ENCODE data around the gene DUSP19. TPM values are rescaled to one million over a fixed set of nuclear protein-coding genes. Genes with fewer than 3 reads are reported as not detected.

The DUSP19 gene
- total RNA-seq, 1 experiment from 2014 or later: 3.6 TPM

DNA sequence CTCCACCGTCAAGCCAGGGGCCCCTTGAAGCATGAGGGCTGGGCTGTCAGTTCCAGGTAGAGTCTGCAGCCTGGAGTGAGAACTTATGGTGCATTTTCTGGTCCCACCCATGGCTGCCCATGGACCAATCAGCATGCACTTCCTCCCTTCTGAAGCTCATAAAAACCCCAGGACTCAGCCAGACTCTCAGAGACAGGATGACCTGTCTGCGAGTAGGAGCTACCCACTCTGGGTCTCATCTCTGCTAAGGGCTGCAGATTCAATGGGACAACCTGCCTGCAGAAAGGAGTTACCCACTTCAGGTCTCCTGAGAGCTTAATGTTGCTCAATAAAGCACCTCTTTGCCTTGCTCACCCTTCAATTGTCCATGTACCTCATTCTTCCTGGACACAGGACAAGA, 9.4 kb upstream of the DUSP19 start:
- TF ChIP-seq, protein P1, sequence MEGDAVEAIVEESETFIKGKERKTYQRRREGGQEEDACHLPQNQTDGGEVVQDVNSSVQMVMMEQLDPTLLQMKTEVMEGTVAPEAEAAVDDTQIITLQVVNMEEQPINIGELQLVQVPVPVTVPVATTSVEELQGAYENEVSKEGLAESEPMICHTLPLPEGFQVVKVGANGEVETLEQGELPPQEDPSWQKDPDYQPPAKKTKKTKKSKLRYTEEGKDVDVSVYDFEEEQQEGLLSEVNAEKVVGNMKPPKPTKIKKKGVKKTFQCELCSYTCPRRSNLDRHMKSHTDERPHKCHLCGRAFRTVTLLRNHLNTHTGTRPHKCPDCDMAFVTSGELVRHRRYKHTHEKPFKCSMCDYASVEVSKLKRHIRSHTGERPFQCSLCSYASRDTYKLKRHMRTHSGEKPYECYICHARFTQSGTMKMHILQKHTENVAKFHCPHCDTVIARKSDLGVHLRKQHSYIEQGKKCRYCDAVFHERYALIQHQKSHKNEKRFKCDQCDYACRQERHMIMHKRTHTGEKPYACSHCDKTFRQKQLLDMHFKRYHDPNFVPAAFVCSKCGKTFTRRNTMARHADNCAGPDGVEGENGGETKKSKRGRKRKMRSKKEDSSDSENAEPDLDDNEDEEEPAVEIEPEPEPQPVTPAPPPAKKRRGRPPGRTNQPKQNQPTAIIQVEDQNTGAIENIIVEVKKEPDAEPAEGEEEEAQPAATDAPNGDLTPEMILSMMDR (IDR thresholded peaks at IDR 0.05; ENCODE audit: insufficient read depth in 1 of 2, low read depth in 1 of 2, low read length in 1 of 2, severe bottlenecking in 1 of 2, unreplicated experiment in 1 of 2): no peak

DNA sequence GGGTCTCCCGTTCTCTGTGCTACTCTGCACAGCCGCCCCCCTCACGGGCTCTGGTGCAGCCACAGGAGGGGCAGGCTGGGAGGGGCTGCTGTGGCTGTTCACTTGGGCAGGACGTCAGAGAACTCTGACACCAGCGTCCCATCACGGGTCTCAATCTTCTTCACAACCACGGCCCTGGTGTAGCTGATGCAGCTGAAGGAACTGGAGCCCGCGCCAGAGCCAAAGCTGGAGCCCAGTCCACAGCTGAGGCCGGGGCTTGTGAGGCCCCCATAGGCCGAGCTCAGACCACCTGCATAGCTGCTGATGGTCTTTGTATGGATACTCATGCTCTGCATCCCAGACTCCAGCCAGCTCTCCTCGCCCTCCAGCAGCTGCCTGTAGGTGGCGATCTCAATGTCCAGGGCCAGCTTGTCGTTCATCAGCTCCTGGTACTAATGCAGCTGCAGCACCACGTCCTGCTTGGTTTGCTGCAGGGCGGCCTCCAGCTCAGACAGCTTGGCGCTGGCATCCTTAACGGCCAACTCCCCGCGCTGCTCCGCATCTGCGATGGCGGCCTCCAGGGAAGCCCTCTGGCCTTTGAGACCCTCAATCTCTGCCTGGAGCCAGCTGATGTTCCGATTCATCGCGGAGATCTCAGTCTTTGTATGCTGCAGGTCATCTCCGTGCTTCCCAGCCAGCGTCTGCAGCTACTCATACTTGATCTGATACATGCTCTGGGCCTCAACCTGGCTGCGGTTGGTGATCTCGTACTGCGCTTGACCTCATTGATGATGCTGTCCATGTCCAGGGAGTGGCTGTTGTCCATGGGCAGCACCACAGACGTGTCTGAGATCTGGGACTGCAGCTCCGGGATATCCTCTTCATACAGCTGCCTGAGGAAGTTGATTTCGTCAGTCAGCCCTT, 7.4 kb upstream of the DUSP19 start:
- no peaks in the 10 kb centered on the region for H3K4me1 ChIP-seq
- TF ChIP-seq, protein P1 (IDR thresholded peaks at IDR 0.05; ENCODE audit: insufficient read depth in 1 of 2, low read depth in 1 of 2, low read length in 1 of 2, severe bottlenecking in 1 of 2, unreplicated experiment in 1 of 2): peak in 1 of 2 experiments; percentile 23
- no peaks in the 10 kb centered on the region for H3K9me3 Mint-ChIP-seq (ENCODE audit: unreplicated experiment)
- DNase-seq: peak in 1 of 2 experiments; percentile 31
- no peak overlapping the region for H3K27ac Mint-ChIP-seq (ENCODE audit: unreplicated experiment)
- CTCF ChIA-PET: interaction anchor here (0.7 kb wide), 1 partner anchor 16 kb away, joined by 3 read pairs; no protein-coding TSS in a partner anchor
- POLR2A ChIA-PET: no interaction called here
- peaks cover 10% of the 10 kb centered on the region for H3K9me3 ChIP-seq
- no peaks in the 10 kb centered on the region for H3K36me3 Mint-ChIP-seq (ENCODE audit: insufficient read depth, unreplicated experiment)
- H3K4me1 Mint-ChIP-seq (ENCODE audit: low read depth, unreplicated experiment): no peaks in the 10 kb centered on the region
- H3K27me3 Mint-ChIP-seq (ENCODE audit: insufficient read depth, unreplicated experiment): peaks cover 3% of the 10 kb centered on the region
- BruUV-seq (replicated peaks): no TSS peak
- no peaks in the 10 kb centered on the region for H3K36me3 ChIP-seq (ENCODE audit: control insufficient read depth, insufficient read depth, low read length)
- intact Hi-C loops (cut with micrococcal nuclease; ENCODE audit: unreplicated experiment): no loop called here
- no peaks in the 10 kb centered on the region for H3K27me3 ChIP-seq (replicated peaks; ENCODE audit: control insufficient read depth, insufficient read depth, low read length)
- H3K4me3 ChIP-seq (ENCODE audit: low read depth, low read length): no peak overlapping the region
- no peak overlapping the region for H3K4me3 Mint-ChIP-seq (ENCODE audit: unreplicated experiment)

More for the DNA sequence above, 9.4 kb upstream of the DUSP19 start:
- Histone ChIP-seq H3K4me1 (no peaks in the 10 kb centered on the region), H3K36me3 (ENCODE audit: control insufficient read depth, insufficient read depth, low read length) (no peaks in the 10 kb centered on the region), H3K27me3 (replicated peaks; ENCODE audit: control insufficient read depth, insufficient read depth, low read length) (no peaks in the 10 kb centered on the region), H3K4me3 (ENCODE audit: low read depth, low read length) (no peak overlapping the region), H3K9me3 (peaks cover 10% of the 10 kb centered on the region)
- CTCF ChIA-PET: no interaction called here
- Mint-ChIP-seq H3K4me3 (ENCODE audit: unreplicated experiment) (no peak overlapping the region), H3K9me3 (ENCODE audit: unreplicated experiment) (no peaks in the 10 kb centered on the region), H3K4me1 (ENCODE audit: low read depth, unreplicated experiment) (no peaks in the 10 kb centered on the region), H3K27ac (ENCODE audit: unreplicated experiment) (no peak overlapping the region), H3K36me3 (ENCODE audit: insufficient read depth, unreplicated experiment) (no peaks in the 10 kb centered on the region), H3K27me3 (ENCODE audit: insufficient read depth, unreplicated experiment) (peaks cover 3% of the 10 kb centered on the region)
- POLR2A ChIA-PET: no interaction called here
- DNase-seq: no peak
- intact Hi-C loops (cut with micrococcal nuclease; ENCODE audit: unreplicated experiment): no loop called here
- BruUV-seq (replicated peaks): no TSS peak

DNA sequence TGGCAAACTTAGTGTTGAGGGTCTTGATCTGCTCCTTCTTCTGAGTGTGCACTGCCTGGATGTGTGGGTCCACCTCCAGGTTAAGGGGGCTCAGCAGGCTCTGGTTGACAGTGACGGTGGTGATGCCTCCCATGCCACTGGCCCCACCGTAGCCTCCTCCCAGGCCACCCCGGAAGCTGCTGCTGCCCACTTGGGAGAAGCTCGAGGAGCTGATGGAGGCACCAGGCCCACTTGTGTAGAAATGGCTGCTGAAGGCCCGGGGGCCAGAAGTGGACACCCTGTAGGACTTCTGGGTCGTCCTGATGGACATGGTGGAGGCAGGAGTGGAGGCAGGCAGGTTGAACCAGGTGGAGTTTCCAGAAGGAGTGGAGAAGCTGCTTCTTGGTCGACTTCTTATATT, 6.4 kb upstream of the DUSP19 start:
- no peak overlapping the region for H3K4me3 Mint-ChIP-seq (ENCODE audit: unreplicated experiment)
- H3K9me3 Mint-ChIP-seq (ENCODE audit: unreplicated experiment): no peaks in the 10 kb centered on the region
- TF ChIP-seq, protein P1 (IDR thresholded peaks at IDR 0.05; ENCODE audit: insufficient read depth in 1 of 2, low read depth in 1 of 2, low read length in 1 of 2, severe bottlenecking in 1 of 2, unreplicated experiment in 1 of 2): no peak
- no peak overlapping the region for H3K27ac Mint-ChIP-seq (ENCODE audit: unreplicated experiment)
- no peaks in the 10 kb centered on the region for H3K4me1 Mint-ChIP-seq (ENCODE audit: low read depth, unreplicated experiment)
- H3K27me3 Mint-ChIP-seq (ENCODE audit: insufficient read depth, unreplicated experiment): no peaks in the 10 kb centered on the region
- no peak overlapping the region for H3K4me3 ChIP-seq (ENCODE audit: low read depth, low read length)
- no peak for DNase-seq
- no peaks in the 10 kb centered on the region for H3K36me3 ChIP-seq (ENCODE audit: control insufficient read depth, insufficient read depth, low read length)
- no peaks in the 10 kb centered on the region for H3K27me3 ChIP-seq (replicated peaks; ENCODE audit: control insufficient read depth, insufficient read depth, low read length)
- no peaks in the 10 kb centered on the region for H3K4me1 ChIP-seq
- intact Hi-C loops (cut with micrococcal nuclease; ENCODE audit: unreplicated experiment): no loop called here
- peaks cover 10% of the 10 kb centered on the region for H3K9me3 ChIP-seq
- BruUV-seq (replicated peaks): no TSS peak
- ChIA-PET POLR2A (no interaction called here), CTCF (no interaction called here)
- no peaks in the 10 kb centered on the region for H3K36me3 Mint-ChIP-seq (ENCODE audit: insufficient read depth, unreplicated experiment)
